ENCODE measurements around the gene DPAGT1.
"Not testable (repeated sequence)": the region's sequence is repeated elsewhere in the genome, so short reads cannot be mapped to it uniquely, and the experiment has no call there.

The DPAGT1 gene

GRCh38 chr11:119101759-119102423 lies at the start of gene DPAGT1:
DPAGT1 (minus strand) TSS chr11:119101853; CDS start chr11:119101655, 198 bp downstream.
- H3K27me3 ChIP-seq (ENCODE audit: control insufficient read depth in 1 of 2, insufficient read depth in 2 of 2, low read length in 2 of 2) = no peaks in the 10 kb centered on the region
- H3K4me1 ChIP-seq (ENCODE audit: control insufficient read depth, insufficient read depth, low read length) = peaks cover 31% of the 10 kb centered on the region
- H3K27ac ChIP-seq (ENCODE audit: low read length) = peak within 1 kb of the TSS; percentile 93
- H3K9me3 ChIP-seq (ENCODE audit: control insufficient read depth in 2 of 2, low read length in 2 of 2) = no peaks in the 10 kb centered on the region
- H3K36me3 ChIP-seq (ENCODE audit: control insufficient read depth in 2 of 2, insufficient read depth in 2 of 2, low read length in 2 of 2) = peaks cover 14 to 17% of the 10 kb centered on the region in 2 donors
- peak within 1 kb of the TSS; percentile 90 to 93 for H3K9ac ChIP-seq (ENCODE audit: low read length in 2 of 2)
- peak within 1 kb of the TSS; percentile 89 to 90 for H3K4me3 ChIP-seq (ENCODE audit: low read length in 2 of 2)

- no peak overlapping the region for H3K9ac ChIP-seq (ENCODE audit: low read length in 2 of 2)
- H3K9me3 ChIP-seq (ENCODE audit: control insufficient read depth in 2 of 2, low read length in 2 of 2) = no peaks in the 10 kb centered on the region
- H3K4me3 ChIP-seq (ENCODE audit: low read length in 2 of 2) = peak overlapping the region in 1 of 2 donors; percentile 72
- peaks cover 14% of the 10 kb centered on the region for H3K4me1 ChIP-seq (ENCODE audit: control insufficient read depth, insufficient read depth, low read length)
- peaks cover 16 to 23% of the 10 kb centered on the region in 2 donors for H3K27me3 ChIP-seq (ENCODE audit: control insufficient read depth in 1 of 2, insufficient read depth in 2 of 2, low read length in 2 of 2)
- no peak overlapping the region for H3K27ac ChIP-seq (ENCODE audit: low read length)
- H3K36me3 ChIP-seq (ENCODE audit: control insufficient read depth in 2 of 2, insufficient read depth in 2 of 2, low read length in 2 of 2) = no peaks in the 10 kb centered on the region
Observed at GRCh38 chr11:119149786-119150275, 48.2 kb upstream of the DPAGT1 start.

- Histone ChIP-seq H3K4me3 (ENCODE audit: low read length in 2 of 2) (peak within 1 kb of the TSS; percentile 56 to 72), H3K27me3 (ENCODE audit: control insufficient read depth in 1 of 2, insufficient read depth in 2 of 2, low read length in 2 of 2) (peaks cover 16 to 23% of the 10 kb centered on the region in 2 donors), H3K36me3 (ENCODE audit: control insufficient read depth in 2 of 2, insufficient read depth in 2 of 2, low read length in 2 of 2) (no peaks in the 10 kb centered on the region), H3K27ac (ENCODE audit: low read length) (no peak within 1 kb of the TSS), H3K4me1 (ENCODE audit: control insufficient read depth, insufficient read depth, low read length) (peaks cover 14% of the 10 kb centered on the region), H3K9me3 (ENCODE audit: control insufficient read depth in 2 of 2, low read length in 2 of 2) (no peaks in the 10 kb centered on the region), H3K9ac (ENCODE audit: low read length in 2 of 2) (peak within 1 kb of the TSS; percentile 28 to 36)
Observed at GRCh38 chr11:119149018-119149785, 47.5 kb upstream of the DPAGT1 start, which contains the start of gene ABCG4. ABCG4 (plus strand) TSS chr11:119149052; CDS start chr11:119149966, 914 bp downstream.

DNA sequence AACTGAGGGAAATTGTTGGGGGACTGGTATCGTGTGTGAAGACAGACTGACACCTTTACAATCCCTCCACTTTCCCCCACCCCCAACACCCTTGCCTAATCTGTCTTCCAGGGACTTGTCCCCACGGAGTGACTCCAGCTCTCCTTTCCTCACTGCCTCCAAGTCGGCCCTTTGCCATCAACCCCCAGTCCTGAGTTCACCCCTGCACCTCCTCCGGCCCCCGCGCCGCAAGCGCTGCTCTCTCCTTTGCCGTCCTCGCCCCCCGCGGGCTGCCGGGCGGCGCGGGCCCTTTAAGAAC lies 47.0 kb upstream of the DPAGT1 start:
- no peak overlapping the region for H3K27ac ChIP-seq (ENCODE audit: low read length)
- H3K9me3 ChIP-seq (ENCODE audit: control insufficient read depth in 2 of 2, low read length in 2 of 2) = no peaks in the 10 kb centered on the region
- no peaks in the 10 kb centered on the region for H3K36me3 ChIP-seq (ENCODE audit: control insufficient read depth in 2 of 2, insufficient read depth in 2 of 2, low read length in 2 of 2)
- H3K9ac ChIP-seq (ENCODE audit: low read length in 2 of 2) = peak overlapping the region in 1 of 2 donors; percentile 36
- H3K27me3 ChIP-seq (ENCODE audit: control insufficient read depth in 1 of 2, insufficient read depth in 2 of 2, low read length in 2 of 2) = peaks cover 16 to 23% of the 10 kb centered on the region in 2 donors
- peak overlapping the region; percentile 56 to 72 for H3K4me3 ChIP-seq (ENCODE audit: low read length in 2 of 2)
- H3K4me1 ChIP-seq (ENCODE audit: control insufficient read depth, insufficient read depth, low read length) = peaks cover 14% of the 10 kb centered on the region

DNA sequence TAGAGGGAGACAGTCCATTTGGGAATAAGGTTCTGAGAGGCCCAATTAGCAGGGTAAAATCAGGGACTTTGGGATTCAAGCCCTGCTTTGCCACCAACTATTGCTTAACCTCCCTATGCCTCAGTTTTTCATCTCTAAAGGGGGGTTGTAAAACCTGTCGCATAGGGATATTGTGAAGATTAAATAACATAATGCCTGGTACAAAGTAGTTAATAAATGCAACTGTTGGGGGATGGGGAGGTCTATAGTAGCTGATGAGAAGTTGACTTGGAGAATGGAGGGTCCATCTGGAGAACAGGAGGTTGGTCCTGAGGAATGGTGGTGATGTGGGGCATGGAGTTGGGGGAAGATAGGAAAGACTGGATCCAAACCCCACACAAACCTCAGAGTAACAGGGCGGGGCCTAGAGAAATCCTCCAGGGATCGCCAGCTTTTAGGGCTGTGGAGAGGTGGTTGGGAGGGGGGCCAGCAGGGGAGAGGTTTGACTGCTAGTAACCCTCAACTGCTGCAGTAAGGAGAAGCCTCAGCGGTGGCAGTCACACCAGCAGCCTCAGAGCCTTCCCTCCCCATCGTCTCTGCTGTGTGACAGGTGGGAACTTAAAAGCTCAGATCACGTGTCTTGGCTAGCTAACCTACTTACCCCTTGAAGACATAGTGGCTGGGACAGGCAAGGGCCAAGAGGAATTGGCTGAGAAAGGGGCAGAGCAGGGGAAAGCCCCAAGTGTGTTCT lies 46.1 kb upstream of the DPAGT1 start:
- Histone ChIP-seq H3K4me1 (ENCODE audit: control insufficient read depth, insufficient read depth, low read length) (peaks cover 14% of the 10 kb centered on the region), H3K27ac (ENCODE audit: low read length) (no peak overlapping the region), H3K9ac (ENCODE audit: low read length in 2 of 2) (no peak overlapping the region), H3K27me3 (ENCODE audit: control insufficient read depth in 1 of 2, insufficient read depth in 2 of 2, low read length in 2 of 2) (peaks cover 16 to 23% of the 10 kb centered on the region in 2 donors), H3K4me3 (ENCODE audit: low read length in 2 of 2) (no peak overlapping the region), H3K9me3 (ENCODE audit: control insufficient read depth in 2 of 2, low read length in 2 of 2) (no peaks in the 10 kb centered on the region), H3K36me3 (ENCODE audit: control insufficient read depth in 2 of 2, insufficient read depth in 2 of 2, low read length in 2 of 2) (no peaks in the 10 kb centered on the region)

GRCh38 chr11:119145551-119145950 lies 43.9 kb upstream of the DPAGT1 start:
- Histone ChIP-seq H3K4me3 (ENCODE audit: low read length in 2 of 2) (no peak overlapping the region), H3K27ac (ENCODE audit: low read length) (no peak overlapping the region), H3K9ac (ENCODE audit: low read length in 2 of 2) (no peak overlapping the region), H3K9me3 (ENCODE audit: control insufficient read depth in 2 of 2, low read length in 2 of 2) (no peaks in the 10 kb centered on the region), H3K27me3 (ENCODE audit: control insufficient read depth in 1 of 2, insufficient read depth in 2 of 2, low read length in 2 of 2) (peaks cover 15 to 23% of the 10 kb centered on the region in 2 donors), H3K4me1 (ENCODE audit: control insufficient read depth, insufficient read depth, low read length) (peaks cover 14% of the 10 kb centered on the region), H3K36me3 (ENCODE audit: control insufficient read depth in 2 of 2, insufficient read depth in 2 of 2, low read length in 2 of 2) (no peaks in the 10 kb centered on the region)

DNA sequence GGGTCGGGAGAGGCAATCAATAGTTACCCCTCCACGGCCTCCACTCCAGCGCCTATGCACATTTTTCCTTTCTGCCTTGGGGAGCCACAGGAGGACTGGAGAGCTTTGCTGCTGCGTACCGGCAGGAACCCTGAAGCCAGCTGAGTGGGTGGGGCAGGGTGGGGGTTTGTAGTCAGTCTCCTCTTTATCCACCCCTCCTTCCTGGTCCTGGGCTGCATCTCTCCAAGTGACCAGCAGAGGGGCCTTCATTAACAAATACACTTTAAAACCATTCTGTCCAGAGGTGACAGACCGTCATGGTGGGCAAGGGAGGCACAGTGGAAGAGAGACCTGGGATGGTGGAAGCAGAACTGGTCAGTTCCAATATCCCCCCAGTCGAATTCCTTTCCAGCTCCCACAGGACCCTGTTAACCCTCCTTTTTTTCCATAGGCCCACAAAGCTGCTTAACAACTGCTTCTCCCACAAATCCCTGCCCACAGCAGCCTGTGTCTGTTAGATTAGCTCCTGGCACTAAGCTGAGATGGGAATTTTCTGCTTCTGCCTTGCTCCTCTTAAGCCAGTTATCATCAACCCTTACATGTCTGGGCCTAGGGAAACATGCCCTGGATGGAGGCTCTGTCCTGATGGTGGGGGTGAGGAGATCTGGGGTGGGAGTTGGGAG lies 43.3 kb upstream of the DPAGT1 start:
- Histone ChIP-seq H3K4me3 (ENCODE audit: low read length in 2 of 2) (no peak overlapping the region), H3K27ac (ENCODE audit: low read length) (no peak overlapping the region), H3K9ac (ENCODE audit: low read length in 2 of 2) (no peak overlapping the region), H3K4me1 (ENCODE audit: control insufficient read depth, insufficient read depth, low read length) (peaks cover 14% of the 10 kb centered on the region), H3K27me3 (ENCODE audit: control insufficient read depth in 1 of 2, insufficient read depth in 2 of 2, low read length in 2 of 2) (peaks cover 13 to 22% of the 10 kb centered on the region in 2 donors), H3K9me3 (ENCODE audit: control insufficient read depth in 2 of 2, low read length in 2 of 2) (no peaks in the 10 kb centered on the region), H3K36me3 (ENCODE audit: control insufficient read depth in 2 of 2, insufficient read depth in 2 of 2, low read length in 2 of 2) (no peaks in the 10 kb centered on the region)

DNA sequence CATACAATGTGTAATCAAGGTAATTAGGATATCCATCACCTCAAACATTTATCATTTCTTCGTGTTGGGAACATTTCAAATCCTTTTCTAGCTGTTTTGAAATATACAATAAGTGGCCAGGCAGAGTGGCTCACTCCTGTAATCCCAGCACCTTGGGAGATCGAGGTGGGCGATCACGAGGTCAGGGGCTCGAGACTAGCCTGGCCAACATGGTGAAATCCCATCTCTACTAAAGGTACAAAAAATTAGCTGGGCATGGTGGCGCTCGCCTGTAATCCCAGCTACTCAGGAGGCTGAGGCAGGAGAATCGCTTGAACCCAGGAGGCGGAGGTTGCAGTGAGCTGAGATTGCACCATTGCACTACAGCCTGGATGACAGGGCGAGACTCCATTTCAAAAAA lies 37.6 kb upstream of the DPAGT1 start:
- not testable (repeated sequence) for H3K36me3 ChIP-seq (ENCODE audit: control insufficient read depth in 2 of 2, insufficient read depth in 2 of 2, low read length in 2 of 2); H3K4me3 ChIP-seq (ENCODE audit: low read length in 2 of 2); H3K27me3 ChIP-seq (ENCODE audit: control insufficient read depth in 1 of 2, insufficient read depth in 2 of 2, low read length in 2 of 2); H3K4me1 ChIP-seq (ENCODE audit: control insufficient read depth, insufficient read depth, low read length); H3K9me3 ChIP-seq (ENCODE audit: control insufficient read depth in 2 of 2, low read length in 2 of 2); H3K9ac ChIP-seq (ENCODE audit: low read length in 2 of 2); H3K27ac ChIP-seq (ENCODE audit: low read length)

DNA sequence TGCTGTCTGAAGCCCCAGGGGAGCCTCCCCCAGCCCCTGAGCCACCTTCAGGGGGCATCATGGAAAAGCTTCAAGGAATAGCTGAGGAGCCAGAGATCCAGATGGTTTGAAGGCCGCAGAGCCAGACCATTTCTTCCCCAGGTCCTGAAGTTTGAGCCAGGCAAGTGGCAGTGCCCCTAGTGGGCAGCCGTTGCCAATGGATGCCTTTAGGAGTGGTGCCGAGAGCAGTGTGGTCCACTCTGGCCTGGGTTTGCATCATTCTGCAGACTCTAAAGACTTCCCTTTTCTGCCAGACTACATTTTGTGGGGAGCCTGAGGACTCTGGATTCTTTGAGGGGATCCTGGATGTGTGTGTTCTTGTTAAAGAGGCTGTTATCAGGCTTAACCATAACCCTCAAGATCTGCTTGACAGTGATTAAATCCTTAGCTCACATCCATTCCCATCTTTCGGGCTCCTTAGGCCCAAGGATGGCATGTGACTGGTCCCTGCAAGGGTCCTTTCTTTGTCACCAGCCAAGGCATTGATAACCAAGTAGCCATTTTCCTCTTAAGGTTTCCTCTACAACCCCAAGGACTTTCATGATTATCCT lies 32.8 kb upstream of the DPAGT1 start:
- H3K4me3 ChIP-seq (ENCODE audit: low read length in 2 of 2) = no peak overlapping the region
- H3K27me3 ChIP-seq (ENCODE audit: control insufficient read depth in 1 of 2, insufficient read depth in 2 of 2, low read length in 2 of 2) = peaks cover 0 to 3% of the 10 kb centered on the region in 2 donors
- H3K9ac ChIP-seq (ENCODE audit: low read length in 2 of 2) = no peak overlapping the region
- no peaks in the 10 kb centered on the region for H3K9me3 ChIP-seq (ENCODE audit: control insufficient read depth in 2 of 2, low read length in 2 of 2)
- H3K36me3 ChIP-seq (ENCODE audit: control insufficient read depth in 2 of 2, insufficient read depth in 2 of 2, low read length in 2 of 2) = peaks cover 36 to 42% of the 10 kb centered on the region in 2 donors
- H3K4me1 ChIP-seq (ENCODE audit: control insufficient read depth, insufficient read depth, low read length) = no peaks in the 10 kb centered on the region
- H3K27ac ChIP-seq (ENCODE audit: low read length) = no peak overlapping the region

DNA sequence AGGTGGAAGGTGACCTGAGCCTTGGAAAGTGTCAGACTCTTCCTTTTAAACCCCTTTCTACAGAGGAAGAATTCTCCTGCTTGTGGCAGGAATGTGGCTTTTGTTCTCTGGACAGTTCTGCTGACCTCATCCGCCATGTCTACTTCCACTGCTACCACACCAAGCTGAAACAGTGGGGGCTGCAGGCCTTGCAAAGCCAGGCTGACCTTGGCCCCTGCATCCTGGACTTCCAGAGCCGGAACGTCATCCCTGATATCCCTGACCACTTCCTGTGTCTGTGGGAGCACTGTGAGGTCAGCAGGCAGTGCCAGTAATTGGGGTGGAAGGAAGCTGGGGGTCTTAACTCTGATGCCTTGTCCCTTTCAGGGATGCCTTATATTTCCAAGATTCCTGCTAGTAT lies 29.0 kb upstream of the DPAGT1 start:
- H3K9ac ChIP-seq (ENCODE audit: low read length in 2 of 2) = no peak overlapping the region
- H3K9me3 ChIP-seq (ENCODE audit: control insufficient read depth in 2 of 2, low read length in 2 of 2) = no peaks in the 10 kb centered on the region
- H3K27me3 ChIP-seq (ENCODE audit: control insufficient read depth in 1 of 2, insufficient read depth in 2 of 2, low read length in 2 of 2) = no peaks in the 10 kb centered on the region
- H3K36me3 ChIP-seq (ENCODE audit: control insufficient read depth in 2 of 2, insufficient read depth in 2 of 2, low read length in 2 of 2) = peaks cover 39 to 44% of the 10 kb centered on the region in 2 donors
- no peak overlapping the region for H3K4me3 ChIP-seq (ENCODE audit: low read length in 2 of 2)
- H3K4me1 ChIP-seq (ENCODE audit: control insufficient read depth, insufficient read depth, low read length) = peaks cover 4% of the 10 kb centered on the region
- H3K27ac ChIP-seq (ENCODE audit: low read length) = no peak overlapping the region
